GM23338 (cell line): ENCODE data around the gene NECAB3. TPM values are rescaled to one million over a fixed set of nuclear protein-coding genes. Genes with fewer than 3 reads are reported as not detected.

Experiments
- ATAC-seq: fragments of 200-7000 bp; cut with Tn5 transposase; 3 replicates; pipeline ENCODE4 v1.9.1; 2020
- DNase-seq: peaks from one replicate; pipeline ENCODE4 v3.0.0-alpha.2; 2015; ENCODE audit warnings: low spot score
- H2AFZ ChIP-seq: fragments of 200-600 bp; sonication (generic); 2 replicates; pipeline ENCODE4 v1.8.0; 2016; ENCODE audit warnings: antibody characterized with exemption, mild to moderate bottlenecking, moderate library complexity
- H3F3A ChIP-seq: fragments of 200-600 bp; sonication (generic); replicated peaks from 2 replicates; pipeline ENCODE4 v1.8.0; 2017; ENCODE audit warnings: antibody characterized with exemption, mixed run types, low read depth
- H3K27ac ChIP-seq: fragments of 200-600 bp; sonication (generic); 2 replicates; pipeline ENCODE4 v1.6.1; 2016; ENCODE audit warnings: low read depth
- H3K27me3 ChIP-seq: fragments of 200-600 bp; sonication (generic); 2 replicates; pipeline ENCODE4 v1.8.0; 2016; ENCODE audit warnings: mild to moderate bottlenecking, mixed run types, moderate library complexity; ENCODE audit not compliant: insufficient read depth
- H3K36me3 ChIP-seq: fragments of 200-600 bp; sonication (generic); 2 replicates; pipeline ENCODE4 v1.8.0; 2016; ENCODE audit warnings: mild to moderate bottlenecking; ENCODE audit not compliant: insufficient read depth
- H3K4me1 ChIP-seq: fragments of 200-600 bp; sonication (generic); 2 replicates; pipeline ENCODE4 v1.8.0; 2016; ENCODE audit warnings: mild to moderate bottlenecking, moderate library complexity; ENCODE audit not compliant: insufficient read depth
- H3K4me2 ChIP-seq: fragments of 200-600 bp; sonication (generic); 2 replicates; pipeline ENCODE4 v1.7.1; 2017; ENCODE audit warnings: mixed run types
- H3K4me3 ChIP-seq: fragments of 200-600 bp; sonication (generic); 2 replicates; pipeline ENCODE4 v1.6.1; 2016; ENCODE audit warnings: mixed run types
- H3K79me2 ChIP-seq: fragments of 200-600 bp; sonication (generic); replicated peaks from 2 replicates; pipeline ENCODE4 v1.8.0; 2017; ENCODE audit warnings: mild to moderate bottlenecking; ENCODE audit not compliant: insufficient read depth
- H3K9me2 ChIP-seq: fragments of 200-600 bp; sonication (generic); 2 replicates; pipeline ENCODE4 v1.8.0; 2017; ENCODE audit not compliant: insufficient read depth
- H4K20me1 ChIP-seq: fragments of 200-600 bp; sonication (generic); replicated peaks from 2 replicates; pipeline ENCODE4 v1.8.0; 2017; ENCODE audit warnings: mild to moderate bottlenecking; ENCODE audit not compliant: insufficient read depth
- H3K27ac Mint-ChIP-seq: 2 replicates; pipeline ENCODE4 v1.8.0; 2020; ENCODE audit warnings: inconsistent platforms, mild to moderate bottlenecking, moderate library complexity, mixed read lengths
- H3K27me3 Mint-ChIP-seq: 3 replicates; pipeline ENCODE4 v1.8.0; 2022; ENCODE audit warnings: low read depth, mild to moderate bottlenecking, moderate library complexity, mixed read lengths, inconsistent platforms; ENCODE audit not compliant: insufficient read depth, poor library complexity
- H3K36me3 Mint-ChIP-seq: 3 replicates; pipeline ENCODE4 v1.8.0; 2021; ENCODE audit warnings: low read depth, mild to moderate bottlenecking, inconsistent platforms, moderate library complexity, mixed read lengths
- H3K4me1 Mint-ChIP-seq: 3 replicates; pipeline ENCODE4 v1.8.0; 2020; ENCODE audit warnings: mild to moderate bottlenecking, inconsistent platforms, mixed read lengths
- H3K4me3 Mint-ChIP-seq: 3 replicates; pipeline ENCODE4 v1.8.0; 2021; ENCODE audit warnings: moderate library complexity, mild to moderate bottlenecking, inconsistent platforms, mixed read lengths
- H3K9me3 Mint-ChIP-seq: 3 replicates; pipeline ENCODE4 v1.8.0; 2020; ENCODE audit warnings: moderate library complexity, mild to moderate bottlenecking, inconsistent platforms, mixed read lengths
- CREB1 ChIP-seq: fragments of 250-450 bp; sonication (Bioruptor Pico); IDR thresholded peaks from 2 replicates; pipeline ENCODE4 v1.5.0; 2020; ENCODE audit warnings: low read depth, mild to moderate bottlenecking, moderate library complexity
- STAT1 ChIP-seq: IDR thresholded peaks from one replicate; pipeline ENCODE4 v1.6.1; 2016; ENCODE audit warnings: antibody characterized with exemption; ENCODE audit not compliant: unreplicated experiment
- polyA plus RNA-seq: library from polyadenylated mRNA; unstranded; fragments of >200 nt; fragmentation: Nextera tagmentation; extraction: Ambion mirVana; gene quantifications from 2 replicates; pipeline ENCODE4 v1.2.1, GENCODE V29; 2016
- total RNA-seq: library from RNA; depleted of rRNA; stranded (reverse); fragments of >200 nt; shearing (Covaris generic); gene quantifications from 2 replicates; pipeline ENCODE4 v1.2.3, GENCODE V29; 2014
- TF ChIP-seq, protein P1 (sequence below): fragments of 250-450 bp; sonication (Bioruptor Pico); IDR thresholded peaks from 2 replicates; pipeline ENCODE4 v1.5.0; 2020; ENCODE audit warnings: mild to moderate bottlenecking, moderate library complexity

Gene NECAB3
- total and polyA plus RNA-seq, 2 experiments from 2014 or later: 8.5 to 28.4 TPM

DNA sequence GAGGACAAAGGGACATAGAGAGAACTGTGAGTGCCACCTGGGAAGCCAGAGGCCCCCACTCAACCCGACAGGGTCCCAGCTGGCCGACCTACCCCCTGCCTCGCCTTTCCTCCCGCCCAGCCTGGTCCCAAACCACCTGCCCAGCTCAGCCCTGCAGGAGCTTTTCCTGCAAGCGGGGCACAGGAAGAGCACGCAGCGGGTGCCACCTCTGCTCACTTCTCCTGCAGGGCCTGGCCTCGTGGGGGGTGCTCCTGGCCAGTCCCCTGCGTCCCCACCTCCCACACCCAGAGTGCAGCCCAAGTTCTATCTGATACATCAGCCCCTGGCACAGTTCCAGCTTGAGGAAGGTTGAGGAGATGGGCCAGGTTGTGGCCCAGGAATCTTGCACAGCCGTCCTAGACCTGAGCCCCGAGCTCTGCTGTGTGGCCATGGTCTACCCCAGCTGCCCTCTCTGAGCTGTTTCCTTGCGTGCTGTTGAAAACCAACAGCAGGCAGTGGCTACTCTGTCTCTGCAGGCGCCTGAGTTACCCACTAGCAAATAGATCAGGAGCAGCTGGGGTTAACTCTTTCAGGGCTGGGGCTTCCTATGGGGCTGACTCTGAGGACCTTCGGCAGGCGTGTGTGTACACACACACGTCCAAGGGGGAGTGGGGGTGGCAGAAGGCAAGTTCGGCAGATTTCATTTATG, 1.7 kb downstream of the NECAB3 start:
- peaks cover 24% of the 10 kb centered on the region for H3K27me3 Mint-ChIP-seq
- no peak overlapping the region for H3K27ac Mint-ChIP-seq
- no peak for ATAC-seq

More for the DNA sequence above, 1.7 kb downstream of the NECAB3 start:
- Histone ChIP-seq H3K27ac (no peak overlapping the region), H3K4me2 (peak overlapping the region; percentile 95), H3K4me1 (peaks cover 19% of the 10 kb centered on the region), H3K4me3 (peak overlapping the region; percentile 78), H3K9me2 (no peaks in the 10 kb centered on the region), H3K79me2 (no peaks in the 10 kb centered on the region; the same call in 1 of the 2 replicates), H4K20me1 (peaks cover 4% of the 10 kb centered on the region), H2AFZ (no peak overlapping the region), H3F3A (peaks cover 12% of the 10 kb centered on the region; the same call in 1 of the 2 replicates), H3K27me3 (peaks cover 8% of the 10 kb centered on the region; the same call in 1 of the 2 replicates), H3K36me3 (peaks cover 1% of the 10 kb centered on the region)
- Mint-ChIP-seq H3K9me3 (no peaks in the 10 kb centered on the region; the same call in 2 of the 3 replicates), H3K4me3 (peak overlapping the region; percentile 89), H3K36me3 (peaks cover 48% of the 10 kb centered on the region), H3K4me1 (peaks cover 33% of the 10 kb centered on the region)
- TF ChIP-seq CREB1 (CRISPR knock-in tag) (no peak), STAT1 (no peak)
- TF ChIP-seq, protein P1, sequence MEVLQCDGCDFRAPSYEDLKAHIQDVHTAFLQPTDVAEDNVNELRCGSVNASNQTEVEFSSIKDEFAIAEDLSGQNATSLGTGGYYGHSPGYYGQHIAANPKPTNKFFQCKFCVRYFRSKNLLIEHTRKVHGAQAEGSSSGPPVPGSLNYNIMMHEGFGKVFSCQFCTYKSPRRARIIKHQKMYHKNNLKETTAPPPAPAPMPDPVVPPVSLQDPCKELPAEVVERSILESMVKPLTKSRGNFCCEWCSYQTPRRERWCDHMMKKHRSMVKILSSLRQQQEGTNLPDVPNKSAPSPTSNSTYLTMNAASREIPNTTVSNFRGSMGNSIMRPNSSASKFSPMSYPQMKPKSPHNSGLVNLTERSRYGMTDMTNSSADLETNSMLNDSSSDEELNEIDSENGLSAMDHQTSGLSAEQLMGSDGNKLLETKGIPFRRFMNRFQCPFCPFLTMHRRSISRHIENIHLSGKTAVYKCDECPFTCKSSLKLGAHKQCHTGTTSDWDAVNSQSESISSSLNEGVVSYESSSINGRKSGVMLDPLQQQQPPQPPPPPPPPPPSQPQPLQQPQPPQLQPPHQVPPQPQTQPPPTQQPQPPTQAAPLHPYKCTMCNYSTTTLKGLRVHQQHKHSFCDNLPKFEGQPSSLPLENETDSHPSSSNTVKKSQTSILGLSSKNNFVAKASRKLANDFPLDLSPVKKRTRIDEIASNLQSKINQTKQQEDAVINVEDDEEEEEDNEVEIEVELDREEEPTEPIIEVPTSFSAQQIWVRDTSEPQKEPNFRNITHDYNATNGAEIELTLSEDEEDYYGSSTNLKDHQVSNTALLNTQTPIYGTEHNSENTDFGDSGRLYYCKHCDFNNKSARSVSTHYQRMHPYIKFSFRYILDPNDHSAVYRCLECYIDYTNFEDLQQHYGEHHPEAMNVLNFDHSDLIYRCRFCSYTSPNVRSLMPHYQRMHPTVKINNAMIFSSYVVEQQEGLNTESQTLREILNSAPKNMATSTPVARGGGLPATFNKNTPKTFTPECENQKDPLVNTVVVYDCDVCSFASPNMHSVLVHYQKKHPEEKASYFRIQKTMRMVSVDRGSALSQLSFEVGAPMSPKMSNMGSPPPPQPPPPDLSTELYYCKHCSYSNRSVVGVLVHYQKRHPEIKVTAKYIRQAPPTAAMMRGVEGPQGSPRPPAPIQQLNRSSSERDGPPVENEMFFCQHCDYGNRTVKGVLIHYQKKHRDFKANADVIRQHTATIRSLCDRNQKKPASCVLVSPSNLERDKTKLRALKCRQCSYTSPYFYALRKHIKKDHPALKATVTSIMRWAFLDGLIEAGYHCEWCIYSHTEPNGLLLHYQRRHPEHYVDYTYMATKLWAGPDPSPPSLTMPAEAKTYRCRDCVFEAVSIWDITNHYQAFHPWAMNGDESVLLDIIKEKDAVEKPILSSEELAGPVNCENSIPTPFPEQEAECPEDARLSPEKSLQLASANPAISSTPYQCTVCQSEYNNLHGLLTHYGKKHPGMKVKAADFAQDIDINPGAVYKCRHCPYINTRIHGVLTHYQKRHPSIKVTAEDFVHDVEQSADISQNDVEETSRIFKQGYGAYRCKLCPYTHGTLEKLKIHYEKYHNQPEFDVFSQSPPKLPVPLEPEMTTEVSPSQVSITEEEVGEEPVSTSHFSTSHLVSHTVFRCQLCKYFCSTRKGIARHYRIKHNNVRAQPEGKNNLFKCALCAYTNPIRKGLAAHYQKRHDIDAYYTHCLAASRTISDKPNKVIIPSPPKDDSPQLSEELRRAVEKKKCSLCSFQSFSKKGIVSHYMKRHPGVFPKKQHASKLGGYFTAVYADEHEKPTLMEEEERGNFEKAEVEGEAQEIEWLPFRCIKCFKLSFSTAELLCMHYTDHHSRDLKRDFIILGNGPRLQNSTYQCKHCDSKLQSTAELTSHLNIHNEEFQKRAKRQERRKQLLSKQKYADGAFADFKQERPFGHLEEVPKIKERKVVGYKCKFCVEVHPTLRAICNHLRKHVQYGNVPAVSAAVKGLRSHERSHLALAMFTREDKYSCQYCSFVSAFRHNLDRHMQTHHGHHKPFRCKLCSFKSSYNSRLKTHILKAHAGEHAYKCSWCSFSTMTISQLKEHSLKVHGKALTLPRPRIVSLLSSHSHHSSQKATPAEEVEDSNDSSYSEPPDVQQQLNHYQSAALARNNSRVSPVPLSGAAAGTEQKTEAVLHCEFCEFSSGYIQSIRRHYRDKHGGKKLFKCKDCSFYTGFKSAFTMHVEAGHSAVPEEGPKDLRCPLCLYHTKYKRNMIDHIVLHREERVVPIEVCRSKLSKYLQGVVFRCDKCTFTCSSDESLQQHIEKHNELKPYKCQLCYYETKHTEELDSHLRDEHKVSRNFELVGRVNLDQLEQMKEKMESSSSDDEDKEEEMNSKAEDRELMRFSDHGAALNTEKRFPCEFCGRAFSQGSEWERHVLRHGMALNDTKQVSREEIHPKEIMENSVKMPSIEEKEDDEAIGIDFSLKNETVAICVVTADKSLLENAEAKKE (CRISPR knock-in tag): no peak
- DNase-seq: no peak
